IPS DF 6.9 (cell line): Measurements from ENCODE around the gene TLE3.

Source experiments
- DNase-seq: peaks from one replicate; pipeline ENCODE4 v3.0.0-alpha.2; 2013; ENCODE audit warnings: low read depth, low spot score
- H3K27ac ChIP-seq: one replicate; pipeline ENCODE4 v1.5.1; 2013; ENCODE audit warnings: low read length, control low read depth
- H3K27me3 ChIP-seq: 2 replicates; pipeline ENCODE4 v1.6.1; 2013; ENCODE audit warnings: mild to moderate bottlenecking, low read length; ENCODE audit not compliant: control insufficient read depth, insufficient read depth
- H3K36me3 ChIP-seq: 2 replicates; pipeline ENCODE4 v1.6.1; 2013; ENCODE audit warnings: low read length; ENCODE audit not compliant: control insufficient read depth, insufficient read depth
- H3K4me1 ChIP-seq: 2 replicates; pipeline ENCODE4 v1.6.1; 2013; ENCODE audit warnings: low read length; ENCODE audit not compliant: control insufficient read depth, insufficient read depth
- H3K4me3 ChIP-seq: 2 replicates; pipeline ENCODE4 v1.5.1; 2013; ENCODE audit warnings: mild to moderate bottlenecking, low read length
- H3K9me3 ChIP-seq: 2 replicates; pipeline ENCODE4 v1.6.1; 2013; ENCODE audit warnings: low read length, inconsistent platforms; ENCODE audit not compliant: control insufficient read depth, insufficient read depth
- WGBS: extraction: QIAGEN DNeasy Blood & Tissue Kit; methylation state at CpG from one replicate; pipeline ENCODE4 v1.1.7; 2013; ENCODE audit warnings: mixed read lengths, missing lambda C conversion rate; ENCODE audit not compliant: insufficient read length, insufficient coverage; 5-methylcytosine and 5-hydroxymethylcytosine counted together

Gene TLE3

GRCh38 chr15:70048578-70049514 lies 48.9 kb downstream of the TLE3 start:
- Histone ChIP-seq H3K9me3 (no peaks in the 10 kb centered on the region), H3K27me3 (no peaks in the 10 kb centered on the region), H3K27ac (no peak overlapping the region), H3K4me1 (peaks cover 3% of the 10 kb centered on the region), H3K4me3 (no peak overlapping the region), H3K36me3 (peaks cover 21% of the 10 kb centered on the region)
- WGBS = no CpG with 5 or more reads among the region's 11 CpGs
- DNase-seq = no peak

- no CpG with 5 or more reads among the region's 9 CpGs for WGBS
- Histone ChIP-seq H3K4me1 (peaks cover 3% of the 10 kb centered on the region), H3K27ac (no peak overlapping the region), H3K27me3 (no peaks in the 10 kb centered on the region), H3K36me3 (peaks cover 17% of the 10 kb centered on the region), H3K4me3 (no peak overlapping the region), H3K9me3 (no peaks in the 10 kb centered on the region)
- DNase-seq = no peak
Measured at GRCh38 chr15:70048198-70048565, 49.5 kb downstream of the TLE3 start.

- no peaks in the 10 kb centered on the region for H3K27me3 ChIP-seq
- H3K9me3 ChIP-seq = no peaks in the 10 kb centered on the region
- DNase-seq = no peak
- H3K4me3 ChIP-seq = no peak overlapping the region
- peaks cover 17% of the 10 kb centered on the region for H3K36me3 ChIP-seq
- H3K4me1 ChIP-seq = peaks cover 3% of the 10 kb centered on the region
- no peak overlapping the region for H3K27ac ChIP-seq
- WGBS = no CpG with 5 or more reads among the region's 17 CpGs
Measured at GRCh38 chr15:70047386-70048197, 50.1 kb downstream of the TLE3 start.

GRCh38 chr15:70046679-70047369 lies 50.9 kb downstream of the TLE3 start:
- H3K36me3 ChIP-seq = peaks cover 12% of the 10 kb centered on the region
- no CpG with 5 or more reads among the region's 5 CpGs for WGBS
- DNase-seq = no peak
- H3K9me3 ChIP-seq = no peaks in the 10 kb centered on the region
- peaks cover 3% of the 10 kb centered on the region for H3K4me1 ChIP-seq
- H3K4me3 ChIP-seq = no peak overlapping the region
- H3K27ac ChIP-seq = no peak overlapping the region
- H3K27me3 ChIP-seq = no peaks in the 10 kb centered on the region

- DNase-seq = no peak
Measured at GRCh38 chr15:70045045-70045444, 52.7 kb downstream of the TLE3 start.

GRCh38 chr15:70044168-70044567 lies 53.5 kb downstream of the TLE3 start:
- no peak for DNase-seq
- H3K4me3 ChIP-seq = no peak overlapping the region
- H3K36me3 ChIP-seq = no peaks in the 10 kb centered on the region
- H3K9me3 ChIP-seq = no peaks in the 10 kb centered on the region
- peaks cover 3% of the 10 kb centered on the region for H3K4me1 ChIP-seq
- H3K27me3 ChIP-seq = no peaks in the 10 kb centered on the region
- WGBS = no CpG with 5 or more reads among the region's 3 CpGs
- H3K27ac ChIP-seq = no peak overlapping the region

More at GRCh38 chr15:70045045-70045444, 52.7 kb downstream of the TLE3 start:
- Histone ChIP-seq H3K27me3 (no peaks in the 10 kb centered on the region), H3K4me1 (peaks cover 3% of the 10 kb centered on the region), H3K27ac (no peak overlapping the region), H3K9me3 (no peaks in the 10 kb centered on the region), H3K4me3 (no peak overlapping the region), H3K36me3 (no peaks in the 10 kb centered on the region)

- H3K4me3 ChIP-seq = no peak overlapping the region
- H3K36me3 ChIP-seq = no peaks in the 10 kb centered on the region
- H3K9me3 ChIP-seq = no peaks in the 10 kb centered on the region
- DNase-seq = no peak
- peaks cover 3% of the 10 kb centered on the region for H3K4me1 ChIP-seq
- no peak overlapping the region for H3K27ac ChIP-seq
- H3K27me3 ChIP-seq = no peaks in the 10 kb centered on the region
- WGBS = no CpG with 5 or more reads among the region's 1 CpG
Measured at GRCh38 chr15:70043590-70043989, 54.1 kb downstream of the TLE3 start.

- WGBS = 100% methylated on average over 2 of the region's 5 CpGs
- no peak for DNase-seq
- no peak overlapping the region for H3K27ac ChIP-seq
- no peaks in the 10 kb centered on the region; the same call in 1 of the 2 replicates for H3K4me1 ChIP-seq
- no peak overlapping the region for H3K4me3 ChIP-seq
- H3K9me3 ChIP-seq = no peaks in the 10 kb centered on the region
- H3K36me3 ChIP-seq = no peaks in the 10 kb centered on the region
- H3K27me3 ChIP-seq = no peaks in the 10 kb centered on the region
Measured at GRCh38 chr15:70042553-70043214, 55.0 kb downstream of the TLE3 start.

GRCh38 chr15:70039917-70040316 lies 57.8 kb downstream of the TLE3 start:
- H3K4me1 ChIP-seq = peaks cover 2% of the 10 kb centered on the region; the same call in 1 of the 2 replicates
- no peak overlapping the region for H3K27ac ChIP-seq
- no peaks in the 10 kb centered on the region for H3K27me3 ChIP-seq
- DNase-seq = no peak
- H3K36me3 ChIP-seq = no peaks in the 10 kb centered on the region
- no peaks in the 10 kb centered on the region for H3K9me3 ChIP-seq
- WGBS = no CpG with 5 or more reads among the region's 3 CpGs
- H3K4me3 ChIP-seq = no peak overlapping the region
